Measurements from ENCODE around the gene SPINT3. TPM values are rescaled to one million over a fixed set of nuclear protein-coding genes. Genes with fewer than 3 reads are reported as not detected.

SPINT3 gene
- total and polyA plus RNA-seq, 4 donors = 0.18 TPM; not detected in 3

DNA sequence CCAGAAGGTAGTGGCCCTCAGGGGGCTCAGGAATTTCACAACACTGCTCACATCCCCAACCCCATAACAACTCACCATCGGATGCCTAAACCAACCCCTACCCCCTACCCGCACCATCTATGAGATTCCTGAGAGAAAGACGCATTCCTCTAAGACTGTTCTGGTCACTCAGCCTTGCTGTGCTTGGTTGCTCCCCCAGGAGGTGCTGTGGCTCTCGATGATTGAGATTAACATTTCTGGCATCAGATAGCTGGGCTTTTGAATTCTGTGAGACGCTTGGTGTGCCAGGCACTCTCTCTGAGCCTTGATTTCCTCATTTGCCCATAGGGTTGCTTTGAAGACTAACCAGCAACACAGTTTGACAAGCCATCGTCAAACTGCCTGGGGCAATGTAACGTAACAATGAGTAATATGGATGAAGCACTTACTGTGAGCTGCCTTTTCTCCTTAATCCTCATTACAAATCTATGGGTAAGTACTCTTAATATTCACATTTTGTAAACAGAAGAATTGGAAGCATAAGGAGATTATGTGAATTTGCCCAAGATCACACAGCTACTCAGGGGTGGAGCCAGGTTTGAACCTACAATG lies 22.9 kb upstream of the SPINT3 start:
- DNase-seq (no peak), ATAC-seq (ENCODE audit: insufficient read depth, low FRiP score) (no peak)
- Histone ChIP-seq H3K9ac (ENCODE audit: insufficient read depth in 1 of 2, low read length in 2 of 2) (no peak overlapping the region), H3K36me3 (ENCODE audit: control insufficient read depth in 4 of 4, insufficient read depth in 4 of 4, low read length in 4 of 4) (no peaks in the 10 kb centered on the region), H3K27me3 (ENCODE audit: control insufficient read depth in 3 of 3, insufficient read depth in 3 of 3, low read length in 2 of 3) (peaks cover 0 to 8% (median 0%) of the 10 kb centered on the region in 3 donors), H3K27ac (ENCODE audit: low read depth in 1 of 2, low read length in 1 of 2) (no peak overlapping the region), H3K4me1 (ENCODE audit: control insufficient read depth in 5 of 5, insufficient read depth in 5 of 5, low read length in 5 of 5) (no peaks in the 10 kb centered on the region), H3K9me3 (ENCODE audit: control insufficient read depth in 4 of 4, insufficient read depth in 3 of 4, low read length in 3 of 4) (peaks cover 0 to 1% (median 0%) of the 10 kb centered on the region in 4 donors), H3K4me3 (no peak overlapping the region)
- WGBS, 2 donors = 74 to 75% methylated on average over 7 of the region's 7 CpGs
- TF ChIP-seq, protein P1, sequence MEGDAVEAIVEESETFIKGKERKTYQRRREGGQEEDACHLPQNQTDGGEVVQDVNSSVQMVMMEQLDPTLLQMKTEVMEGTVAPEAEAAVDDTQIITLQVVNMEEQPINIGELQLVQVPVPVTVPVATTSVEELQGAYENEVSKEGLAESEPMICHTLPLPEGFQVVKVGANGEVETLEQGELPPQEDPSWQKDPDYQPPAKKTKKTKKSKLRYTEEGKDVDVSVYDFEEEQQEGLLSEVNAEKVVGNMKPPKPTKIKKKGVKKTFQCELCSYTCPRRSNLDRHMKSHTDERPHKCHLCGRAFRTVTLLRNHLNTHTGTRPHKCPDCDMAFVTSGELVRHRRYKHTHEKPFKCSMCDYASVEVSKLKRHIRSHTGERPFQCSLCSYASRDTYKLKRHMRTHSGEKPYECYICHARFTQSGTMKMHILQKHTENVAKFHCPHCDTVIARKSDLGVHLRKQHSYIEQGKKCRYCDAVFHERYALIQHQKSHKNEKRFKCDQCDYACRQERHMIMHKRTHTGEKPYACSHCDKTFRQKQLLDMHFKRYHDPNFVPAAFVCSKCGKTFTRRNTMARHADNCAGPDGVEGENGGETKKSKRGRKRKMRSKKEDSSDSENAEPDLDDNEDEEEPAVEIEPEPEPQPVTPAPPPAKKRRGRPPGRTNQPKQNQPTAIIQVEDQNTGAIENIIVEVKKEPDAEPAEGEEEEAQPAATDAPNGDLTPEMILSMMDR (IDR thresholded peaks at IDR 0.05; ENCODE audit: control extremely low read depth, extremely low read depth) = no peak

DNA sequence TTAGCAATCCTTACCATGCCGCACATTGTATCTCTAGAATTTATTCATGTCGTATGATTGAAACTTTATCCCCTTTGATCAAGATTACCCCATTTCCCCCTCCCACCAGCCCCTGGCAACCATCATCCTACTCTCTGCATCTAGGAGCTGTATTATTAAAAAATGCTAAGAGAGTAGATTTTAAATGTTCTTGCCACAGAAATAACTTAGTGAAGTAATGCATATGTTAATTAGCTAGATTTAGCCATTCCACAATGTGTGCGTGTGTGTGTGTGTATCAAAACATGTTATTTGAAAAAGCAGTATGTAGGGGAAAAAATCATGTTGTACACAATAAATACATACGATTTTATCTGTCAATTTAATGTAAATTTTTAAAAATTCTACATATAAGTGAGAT lies 11.9 kb upstream of the SPINT3 start:
- DNase-seq (no peak), ATAC-seq (ENCODE audit: insufficient read depth, low FRiP score) (no peak)
- no peak overlapping the region for H3K27ac ChIP-seq (ENCODE audit: low read depth in 1 of 2, low read length in 1 of 2)
- 75 to 81% methylated on average over 4 of the region's 4 CpGs for WGBS, 2 donors
- no peaks in the 10 kb centered on the region for H3K9me3 ChIP-seq (ENCODE audit: control insufficient read depth in 4 of 4, insufficient read depth in 3 of 4, low read length in 3 of 4)
- TF ChIP-seq, protein P1 (IDR thresholded peaks at IDR 0.05; ENCODE audit: control extremely low read depth, extremely low read depth) = no peak
- no peaks in the 10 kb centered on the region for H3K36me3 ChIP-seq (ENCODE audit: control insufficient read depth in 4 of 4, insufficient read depth in 4 of 4, low read length in 4 of 4)
- no peak overlapping the region for H3K9ac ChIP-seq (ENCODE audit: insufficient read depth in 1 of 2, low read length in 2 of 2)
- H3K4me1 ChIP-seq (ENCODE audit: control insufficient read depth in 5 of 5, insufficient read depth in 5 of 5, low read length in 5 of 5) = no peaks in the 10 kb centered on the region
- H3K4me3 ChIP-seq = no peak overlapping the region
- no peaks in the 10 kb centered on the region for H3K27me3 ChIP-seq (ENCODE audit: control insufficient read depth in 3 of 3, insufficient read depth in 3 of 3, low read length in 2 of 3)

DNA sequence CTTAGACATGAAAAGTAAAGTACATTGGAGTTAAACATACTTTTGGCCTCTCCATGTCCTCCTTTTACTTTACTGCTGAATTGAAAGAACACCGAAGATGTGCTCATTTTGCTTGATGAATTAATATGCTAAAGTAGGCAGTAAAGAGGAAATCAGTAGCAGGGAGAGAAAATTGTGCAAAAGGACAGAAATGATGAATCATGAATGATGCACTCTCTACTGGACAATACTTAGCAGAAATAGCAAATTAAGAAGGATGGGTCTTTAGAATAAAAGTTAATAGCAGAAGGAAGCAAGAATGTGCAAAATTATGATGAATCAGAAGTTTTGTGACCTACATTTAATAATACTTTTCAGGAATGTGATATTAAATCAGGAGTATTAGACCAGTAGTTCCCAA lies 8.4 kb upstream of the SPINT3 start:
- ATAC-seq (ENCODE audit: insufficient read depth, low FRiP score) (no peak), DNase-seq (no peak)
- no peaks in the 10 kb centered on the region for H3K36me3 ChIP-seq (ENCODE audit: control insufficient read depth in 4 of 4, insufficient read depth in 4 of 4, low read length in 4 of 4)
- TF ChIP-seq, protein P1 (IDR thresholded peaks at IDR 0.05; ENCODE audit: control extremely low read depth, extremely low read depth) = no peak
- H3K9ac ChIP-seq (ENCODE audit: insufficient read depth in 1 of 2, low read length in 2 of 2) = no peak overlapping the region
- H3K4me1 ChIP-seq (ENCODE audit: control insufficient read depth in 5 of 5, insufficient read depth in 5 of 5, low read length in 5 of 5) = no peaks in the 10 kb centered on the region
- WGBS, 2 donors = 80 to 86% methylated on average over 1 of the region's 1 CpG
- no peak overlapping the region for H3K27ac ChIP-seq (ENCODE audit: low read depth in 1 of 2, low read length in 1 of 2)
- H3K9me3 ChIP-seq (ENCODE audit: control insufficient read depth in 4 of 4, insufficient read depth in 3 of 4, low read length in 3 of 4) = no peaks in the 10 kb centered on the region
- no peaks in the 10 kb centered on the region for H3K27me3 ChIP-seq (ENCODE audit: control insufficient read depth in 3 of 3, insufficient read depth in 3 of 3, low read length in 2 of 3)
- no peak overlapping the region for H3K4me3 ChIP-seq

DNA sequence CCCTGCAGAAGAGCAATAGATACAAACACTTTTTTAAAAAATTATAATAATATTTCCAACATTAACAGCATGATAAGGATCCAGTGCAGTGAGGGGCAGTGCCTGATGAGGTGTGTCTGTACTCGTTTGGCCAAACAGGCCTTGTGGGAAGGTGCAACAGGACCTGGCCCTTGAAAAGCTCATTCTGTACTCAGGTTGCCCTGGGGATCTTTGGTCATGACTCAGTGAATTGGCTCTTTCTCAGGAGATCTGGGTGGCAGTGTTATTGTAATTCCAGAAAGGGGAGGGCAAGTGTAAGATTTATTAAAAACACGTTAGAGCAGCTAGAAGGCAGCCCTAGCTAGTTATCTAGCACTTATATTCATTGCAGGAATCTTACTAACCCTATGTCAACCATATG lies 2.9 kb upstream of the SPINT3 start:
- Histone ChIP-seq H3K4me1 (ENCODE audit: control insufficient read depth in 5 of 5, insufficient read depth in 5 of 5, low read length in 5 of 5) (no peaks in the 10 kb centered on the region), H3K27ac (ENCODE audit: low read depth in 1 of 2, low read length in 1 of 2) (no peak overlapping the region), H3K27me3 (ENCODE audit: control insufficient read depth in 3 of 3, insufficient read depth in 3 of 3, low read length in 2 of 3) (no peaks in the 10 kb centered on the region), H3K9ac (ENCODE audit: insufficient read depth in 1 of 2, low read length in 2 of 2) (no peak overlapping the region), H3K9me3 (ENCODE audit: control insufficient read depth in 4 of 4, insufficient read depth in 3 of 4, low read length in 3 of 4) (no peaks in the 10 kb centered on the region), H3K36me3 (ENCODE audit: control insufficient read depth in 4 of 4, insufficient read depth in 4 of 4, low read length in 4 of 4) (no peaks in the 10 kb centered on the region), H3K4me3 (no peak overlapping the region)
- 43 to 77% methylated on average over 2 of the region's 2 CpGs for WGBS, 2 donors
- peak; percentile 60 for ATAC-seq (ENCODE audit: insufficient read depth, low FRiP score)
- TF ChIP-seq, protein P1 (IDR thresholded peaks at IDR 0.05; ENCODE audit: control extremely low read depth, extremely low read depth) = no peak
- no peak for DNase-seq

All from lung (tissue), 12 donors.